Ascending aorta (tissue), 2 donors: ENCODE data around the gene HDAC7. TPM values are rescaled to one million over a fixed set of nuclear protein-coding genes. Genes with fewer than 3 reads are reported as not detected.

ENCODE experiments used
- DNase-seq, 2 donors: peaks; one replicate each; pipeline ENCODE4 v3.0.0-alpha.2; 2019; ENCODE audit warnings: low spot score in 2 of 2
- H3K27ac ChIP-seq, 2 donors: fragments of 200-600 bp; sonication (generic); one replicate each; pipeline ENCODE4 v1.5.1; 2016 to 2017; ENCODE audit warnings: mild to moderate bottlenecking in 1 of 2
- H3K27me3 ChIP-seq: fragments of 200-600 bp; sonication (generic); one replicate; pipeline ENCODE4 v1.5.1; 2017
- H3K36me3 ChIP-seq, 2 donors: fragments of 200-600 bp; sonication (generic); one replicate each; pipeline ENCODE4 v1.5.1; 2016
- H3K4me1 ChIP-seq, 2 donors: fragments of 200-600 bp; sonication (generic); one replicate each; pipeline ENCODE4 v1.5.1; 2016 to 2017; ENCODE audit warnings: mild to moderate bottlenecking in 1 of 2
- H3K4me3 ChIP-seq, 2 donors: fragments of 200-600 bp; sonication (generic); one replicate each; pipeline ENCODE4 v1.5.1; 2016 to 2017; ENCODE audit warnings: mild to moderate bottlenecking in 1 of 2
- H3K9me3 ChIP-seq, 2 donors: fragments of 200-600 bp; sonication (generic); one replicate each; pipeline ENCODE4 v1.5.1; 2016
- intact Hi-C: fragments of 100-400 bp; cut with DNase I; formaldehyde crosslinking; loops from one replicate; pipeline ENCODE4 v1.15.1; 2023
- total RNA-seq: library from RNA; depleted of rRNA; stranded (reverse); fragments of >200 nt; gene quantifications from one replicate; pipeline ENCODE4 v1.1.0, GENCODE V29; 2016
- TF ChIP-seq, protein P1 (sequence below), 3 experiments: fragments of 200-600 bp in 2 of 3; fragments of 450-650 bp in 1 of 3; sonication (generic) in 2 of 3; IDR thresholded peaks; one replicate each; pipeline ENCODE4 v1.5.1; 2016 to 2019; ENCODE audit warnings: antibody characterized with exemption in 3 of 3, mild to moderate bottlenecking in 1 of 3, moderate library complexity in 1 of 3

The HDAC7 gene
- total RNA-seq, 1 donor from 2014 or later = 202 TPM

DNA sequence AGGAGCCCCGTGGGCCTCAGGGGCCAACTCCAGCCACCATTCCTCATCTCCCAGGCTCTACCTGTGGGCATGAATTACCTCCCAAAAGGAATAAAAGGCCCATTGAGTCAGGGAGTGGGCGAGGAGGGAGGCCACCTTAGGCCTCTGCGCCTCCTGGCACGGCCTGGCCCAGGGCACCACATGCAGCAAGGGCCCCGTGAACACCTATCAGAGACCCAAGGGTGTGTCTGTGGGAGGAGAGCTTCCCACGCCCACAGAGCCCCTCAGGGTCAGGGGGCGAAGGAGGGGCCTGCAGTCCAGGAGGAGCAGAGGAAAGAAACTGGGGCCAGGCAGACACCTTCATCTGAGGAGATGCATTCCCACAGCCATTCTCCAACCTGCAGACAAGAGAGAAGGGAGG is 73.2 kb downstream of the HDAC7 start:
- H3K4me1 ChIP-seq = peaks cover 0 to 10% of the 10 kb centered on the region in 2 donors
- peaks cover 52 to 70% of the 10 kb centered on the region in 2 donors for H3K36me3 ChIP-seq
- TF ChIP-seq, protein P1, sequence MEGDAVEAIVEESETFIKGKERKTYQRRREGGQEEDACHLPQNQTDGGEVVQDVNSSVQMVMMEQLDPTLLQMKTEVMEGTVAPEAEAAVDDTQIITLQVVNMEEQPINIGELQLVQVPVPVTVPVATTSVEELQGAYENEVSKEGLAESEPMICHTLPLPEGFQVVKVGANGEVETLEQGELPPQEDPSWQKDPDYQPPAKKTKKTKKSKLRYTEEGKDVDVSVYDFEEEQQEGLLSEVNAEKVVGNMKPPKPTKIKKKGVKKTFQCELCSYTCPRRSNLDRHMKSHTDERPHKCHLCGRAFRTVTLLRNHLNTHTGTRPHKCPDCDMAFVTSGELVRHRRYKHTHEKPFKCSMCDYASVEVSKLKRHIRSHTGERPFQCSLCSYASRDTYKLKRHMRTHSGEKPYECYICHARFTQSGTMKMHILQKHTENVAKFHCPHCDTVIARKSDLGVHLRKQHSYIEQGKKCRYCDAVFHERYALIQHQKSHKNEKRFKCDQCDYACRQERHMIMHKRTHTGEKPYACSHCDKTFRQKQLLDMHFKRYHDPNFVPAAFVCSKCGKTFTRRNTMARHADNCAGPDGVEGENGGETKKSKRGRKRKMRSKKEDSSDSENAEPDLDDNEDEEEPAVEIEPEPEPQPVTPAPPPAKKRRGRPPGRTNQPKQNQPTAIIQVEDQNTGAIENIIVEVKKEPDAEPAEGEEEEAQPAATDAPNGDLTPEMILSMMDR (IDR thresholded peaks at IDR 0.05) = no peak
- no peak overlapping the region for H3K27ac ChIP-seq
- H3K9me3 ChIP-seq = no peaks in the 10 kb centered on the region
- no peak overlapping the region for H3K4me3 ChIP-seq
- H3K27me3 ChIP-seq = no peaks in the 10 kb centered on the region
- intact Hi-C loops = no loop called here
- DNase-seq = no peak

DNA sequence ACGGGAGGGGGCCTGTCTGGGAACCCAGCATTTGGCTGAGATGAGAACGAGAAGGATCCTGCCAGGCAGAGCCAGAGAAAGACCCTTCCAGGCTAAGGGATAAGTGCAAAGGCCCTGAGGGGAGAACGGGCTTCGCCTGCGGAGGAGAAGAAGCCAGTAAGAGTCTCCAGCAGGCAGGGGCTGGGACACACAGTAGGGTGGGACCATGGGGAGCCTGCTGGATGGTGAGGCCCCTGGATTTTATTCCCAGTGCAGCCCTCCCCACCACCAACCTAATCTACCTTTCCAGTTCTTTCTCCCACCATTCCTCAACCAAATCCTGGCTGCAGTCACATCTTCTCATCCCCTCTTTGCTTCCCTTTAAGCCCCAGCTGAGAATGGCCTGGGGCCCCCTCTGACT is 73.6 kb downstream of the HDAC7 start:
- no peak overlapping the region for H3K27ac ChIP-seq
- intact Hi-C loops = no loop called here

DNA sequence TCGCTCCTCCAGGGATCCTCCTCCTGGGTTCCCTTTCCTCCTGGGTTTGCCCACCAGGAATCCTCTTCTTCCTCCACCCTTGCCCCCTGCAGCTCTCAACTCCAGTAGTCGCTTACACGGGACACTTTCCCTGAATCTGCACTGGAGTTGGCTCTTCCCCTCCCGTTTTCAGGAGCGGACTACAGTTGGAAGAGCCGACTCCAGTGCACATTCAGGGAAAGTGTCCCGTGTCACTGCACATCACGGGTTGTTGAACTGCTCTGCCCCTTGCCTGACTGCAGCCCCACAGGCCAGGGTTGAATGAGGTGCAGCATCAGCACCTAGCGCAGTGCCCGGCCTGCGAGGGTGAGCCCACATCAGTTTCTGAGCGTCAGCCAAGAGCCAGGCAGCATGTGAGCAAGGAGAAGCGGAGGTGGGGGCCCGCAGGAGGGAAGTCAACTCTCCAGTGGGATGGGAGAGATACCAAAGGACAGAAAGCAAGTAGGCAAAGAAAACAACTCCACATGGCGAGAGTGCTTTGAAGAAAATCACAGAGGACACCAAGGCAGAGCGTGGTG is 74.1 kb downstream of the HDAC7 start:
- DNase-seq = no peak
- no peak overlapping the region for H3K4me3 ChIP-seq
- H3K27ac ChIP-seq = no peak overlapping the region
- intact Hi-C loops = no loop called here
- H3K36me3 ChIP-seq = peaks cover 42 to 62% of the 10 kb centered on the region in 2 donors
- peaks cover 0 to 11% of the 10 kb centered on the region in 2 donors for H3K4me1 ChIP-seq
- H3K9me3 ChIP-seq = no peaks in the 10 kb centered on the region
- H3K27me3 ChIP-seq = no peaks in the 10 kb centered on the region
- TF ChIP-seq, protein P1 (IDR thresholded peaks at IDR 0.05) = no peak

More for the DNA sequence above, 73.6 kb downstream of the HDAC7 start:
- no peaks in the 10 kb centered on the region for H3K9me3 ChIP-seq
- H3K27me3 ChIP-seq = no peaks in the 10 kb centered on the region
- peaks cover 0 to 10% of the 10 kb centered on the region in 2 donors for H3K4me1 ChIP-seq
- peaks cover 47 to 65% of the 10 kb centered on the region in 2 donors for H3K36me3 ChIP-seq
- TF ChIP-seq, protein P1 (IDR thresholded peaks at IDR 0.05) = no peak
- DNase-seq = no peak
- no peak overlapping the region for H3K4me3 ChIP-seq

DNA sequence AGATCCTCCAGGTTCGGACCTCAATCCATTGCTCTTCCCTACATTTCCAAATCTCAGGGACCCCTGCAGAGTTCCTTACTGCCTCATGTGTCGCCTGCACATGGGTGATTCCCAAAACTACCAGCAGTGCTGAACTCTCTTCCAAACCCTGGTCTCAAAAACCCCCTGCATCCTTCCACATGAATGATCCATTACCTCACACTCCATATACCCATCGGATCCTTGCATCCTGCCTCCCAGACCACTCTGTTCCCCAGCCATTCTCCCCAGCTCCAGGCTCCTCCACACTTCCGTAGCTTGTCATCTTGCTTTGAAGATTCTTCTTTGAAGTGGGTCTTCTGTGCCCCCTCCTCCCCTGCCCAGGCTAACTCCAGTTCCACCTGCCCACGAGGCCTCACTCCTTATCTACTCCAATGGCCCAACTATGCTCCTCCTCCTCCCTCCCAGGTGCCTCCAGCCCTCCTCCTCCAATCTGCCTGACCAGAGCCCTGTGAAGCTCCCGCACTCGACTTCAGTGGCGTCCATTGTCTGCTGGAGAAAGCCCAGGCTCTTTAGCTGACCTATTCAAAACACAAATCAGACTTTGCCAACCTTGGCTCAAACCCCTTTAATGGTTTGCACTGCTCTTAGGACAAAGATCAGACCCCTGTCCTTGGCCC is 74.8 kb downstream of the HDAC7 start:
- peaks cover 36 to 62% of the 10 kb centered on the region in 2 donors for H3K36me3 ChIP-seq
- DNase-seq = no peak
- TF ChIP-seq, protein P1 (IDR thresholded peaks at IDR 0.05) = no peak
- H3K4me1 ChIP-seq = peaks cover 0 to 11% of the 10 kb centered on the region in 2 donors
- H3K27ac ChIP-seq = no peak overlapping the region
- H3K9me3 ChIP-seq = no peaks in the 10 kb centered on the region
- H3K27me3 ChIP-seq = no peaks in the 10 kb centered on the region
- no peak overlapping the region for H3K4me3 ChIP-seq
- intact Hi-C loops = no loop called here

DNA sequence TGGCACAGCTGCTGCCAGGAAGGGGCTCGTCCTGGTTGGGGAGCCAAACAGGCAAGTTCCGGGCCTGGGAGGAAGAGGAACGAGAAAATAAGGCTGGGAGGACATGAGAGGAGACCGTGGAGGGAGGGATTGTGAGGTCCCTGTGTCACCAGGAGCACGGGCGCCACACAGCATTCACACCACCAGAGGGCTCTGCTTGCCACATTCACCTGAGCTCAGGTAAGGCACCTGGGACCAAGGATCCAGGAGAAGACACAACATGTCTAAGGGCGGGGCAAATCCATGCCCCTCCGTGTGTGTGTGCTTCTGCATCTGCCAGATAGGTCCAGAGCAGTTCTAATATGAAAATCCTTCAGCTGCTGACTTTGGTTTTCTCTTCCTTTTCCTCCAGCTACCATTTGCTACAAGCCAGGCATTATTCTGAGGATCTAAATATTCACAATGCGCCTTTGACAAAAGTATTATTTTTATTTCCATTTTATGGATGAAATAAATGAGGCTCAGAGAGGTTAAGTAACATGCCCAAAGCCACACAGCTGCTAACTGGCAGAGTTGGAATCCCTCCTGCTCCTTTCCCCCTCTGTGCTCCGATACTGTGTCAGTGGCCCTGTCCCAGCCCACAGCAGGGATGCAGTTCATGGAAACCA is 75.6 kb downstream of the HDAC7 start:
- Histone ChIP-seq H3K4me1 (peaks cover 0 to 11% of the 10 kb centered on the region in 2 donors), H3K27ac (no peak overlapping the region), H3K4me3 (no peak overlapping the region), H3K36me3 (peaks cover 28 to 59% of the 10 kb centered on the region in 2 donors), H3K27me3 (no peaks in the 10 kb centered on the region), H3K9me3 (no peaks in the 10 kb centered on the region)
- no peak for DNase-seq
- TF ChIP-seq, protein P1 (IDR thresholded peaks at IDR 0.05) = peak in 1 of 3 experiments; percentile 36
- intact Hi-C loops = no loop called here
